Fibroblast of skin of left biceps (primary cell): ENCODE measurements around the gene RIN1.
A peak's percentile ranks its signal among the peaks of the same experiment; 100 is the strongest.

ENCODE experiments used
- DNase-seq, 2 experiments: peaks; one replicate each; pipeline ENCODE4 v3.0.0-alpha.2; 2013; ENCODE audit warnings: low read depth in 2 of 2

Gene RIN1

GRCh38 chr11:66282468-66283455 lies 53.5 kb downstream of the RIN1 start:
- DNase-seq, result peak; percentile 73 to 74
